22Rv1 (cell line): ENCODE measurements around the gene ZDHHC11B.

Experiments
- ZFX ChIP-seq: fragments of 450-650 bp; IDR thresholded peaks from 2 replicates; pipeline ENCODE4 v1.6.1; 2017; ENCODE audit warnings: antibody characterized with exemption, borderline replicate concordance
- TF ChIP-seq, protein P1 (sequence below): fragments of 450-650 bp; IDR thresholded peaks from 2 replicates; pipeline ENCODE4 v1.5.1; 2017; ENCODE audit warnings: mild to moderate bottlenecking

GRCh38 chr5:664343-664993 is 120.1 kb downstream of the ZDHHC11B start:
- TF ChIP-seq, protein P1, sequence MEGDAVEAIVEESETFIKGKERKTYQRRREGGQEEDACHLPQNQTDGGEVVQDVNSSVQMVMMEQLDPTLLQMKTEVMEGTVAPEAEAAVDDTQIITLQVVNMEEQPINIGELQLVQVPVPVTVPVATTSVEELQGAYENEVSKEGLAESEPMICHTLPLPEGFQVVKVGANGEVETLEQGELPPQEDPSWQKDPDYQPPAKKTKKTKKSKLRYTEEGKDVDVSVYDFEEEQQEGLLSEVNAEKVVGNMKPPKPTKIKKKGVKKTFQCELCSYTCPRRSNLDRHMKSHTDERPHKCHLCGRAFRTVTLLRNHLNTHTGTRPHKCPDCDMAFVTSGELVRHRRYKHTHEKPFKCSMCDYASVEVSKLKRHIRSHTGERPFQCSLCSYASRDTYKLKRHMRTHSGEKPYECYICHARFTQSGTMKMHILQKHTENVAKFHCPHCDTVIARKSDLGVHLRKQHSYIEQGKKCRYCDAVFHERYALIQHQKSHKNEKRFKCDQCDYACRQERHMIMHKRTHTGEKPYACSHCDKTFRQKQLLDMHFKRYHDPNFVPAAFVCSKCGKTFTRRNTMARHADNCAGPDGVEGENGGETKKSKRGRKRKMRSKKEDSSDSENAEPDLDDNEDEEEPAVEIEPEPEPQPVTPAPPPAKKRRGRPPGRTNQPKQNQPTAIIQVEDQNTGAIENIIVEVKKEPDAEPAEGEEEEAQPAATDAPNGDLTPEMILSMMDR, result no peak
- no peak for TF ChIP-seq ZFX
